AG09319 (cell line): ENCODE results near the gene IGSF22.

Source experiments
- DNase-seq: peaks from one replicate; pipeline ENCODE4 v3.0.0-alpha.2; 2010; ENCODE audit warnings: low read depth; ENCODE audit errors: extremely low read depth
- CTCF ChIP-seq: IDR thresholded peaks from 2 replicates; pipeline ENCODE4 v1.5.1; 2011; ENCODE audit warnings: low read depth, mild to moderate bottlenecking, inconsistent platforms, low read length, moderate library complexity

Gene IGSF22

GRCh38 chr11:18657673-18658072, 68.3 kb downstream of the IGSF22 start:
- DNase-seq = no peak
- TF ChIP-seq CTCF = no peak
